Panc1 (cell line): ENCODE measurements around the gene NR2C1.

Source experiments
- POLR2AphosphoS5 ChIP-seq: IDR thresholded peaks from 2 replicates; pipeline ENCODE4 v1.6.1; 2012; ENCODE audit warnings: mild to moderate bottlenecking, low read depth, low read length, moderate library complexity
- SIN3A ChIP-seq: IDR thresholded peaks from 2 replicates; pipeline ENCODE4 v1.6.1; 2012; ENCODE audit warnings: low read depth, mild to moderate bottlenecking, low read length, moderate library complexity, borderline replicate concordance; ENCODE audit not compliant: insufficient read depth
- TF ChIP-seq, protein P1 (sequence below): fragments of 450-650 bp; IDR thresholded peaks from 2 replicates; pipeline ENCODE4 v1.5.1; 2017; ENCODE audit warnings: mild to moderate bottlenecking

DNA sequence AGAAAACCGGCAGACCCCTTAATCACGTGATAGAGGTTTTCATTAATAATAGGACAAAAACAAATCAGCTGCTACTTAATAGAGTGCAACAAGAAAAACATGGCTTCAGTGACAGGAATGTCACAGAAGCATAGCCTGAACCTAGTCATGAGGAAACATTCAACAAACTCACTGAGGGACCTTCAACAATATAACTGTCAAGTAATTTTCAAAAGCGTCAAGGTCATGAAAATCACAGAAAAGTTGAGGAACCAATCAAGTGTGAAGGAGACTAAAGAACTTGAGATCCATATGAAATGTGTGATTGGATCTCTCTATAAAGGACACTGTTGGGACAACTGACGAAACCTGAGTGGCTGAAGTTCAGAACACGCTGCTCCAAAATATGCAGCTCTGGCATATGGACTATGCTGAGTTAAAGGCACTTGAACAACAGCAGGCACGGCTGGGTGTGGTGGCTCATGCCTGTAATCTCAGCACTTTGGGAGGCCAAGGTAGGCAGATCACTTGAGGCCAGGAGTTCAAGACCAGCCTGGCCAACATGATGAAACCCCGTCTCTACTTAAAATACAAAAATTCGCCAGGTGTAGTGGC, 86.2 kb downstream of the NR2C1 start:
- TF ChIP-seq SIN3A (no peak), POLR2AphosphoS5 (no peak)
- TF ChIP-seq, protein P1, sequence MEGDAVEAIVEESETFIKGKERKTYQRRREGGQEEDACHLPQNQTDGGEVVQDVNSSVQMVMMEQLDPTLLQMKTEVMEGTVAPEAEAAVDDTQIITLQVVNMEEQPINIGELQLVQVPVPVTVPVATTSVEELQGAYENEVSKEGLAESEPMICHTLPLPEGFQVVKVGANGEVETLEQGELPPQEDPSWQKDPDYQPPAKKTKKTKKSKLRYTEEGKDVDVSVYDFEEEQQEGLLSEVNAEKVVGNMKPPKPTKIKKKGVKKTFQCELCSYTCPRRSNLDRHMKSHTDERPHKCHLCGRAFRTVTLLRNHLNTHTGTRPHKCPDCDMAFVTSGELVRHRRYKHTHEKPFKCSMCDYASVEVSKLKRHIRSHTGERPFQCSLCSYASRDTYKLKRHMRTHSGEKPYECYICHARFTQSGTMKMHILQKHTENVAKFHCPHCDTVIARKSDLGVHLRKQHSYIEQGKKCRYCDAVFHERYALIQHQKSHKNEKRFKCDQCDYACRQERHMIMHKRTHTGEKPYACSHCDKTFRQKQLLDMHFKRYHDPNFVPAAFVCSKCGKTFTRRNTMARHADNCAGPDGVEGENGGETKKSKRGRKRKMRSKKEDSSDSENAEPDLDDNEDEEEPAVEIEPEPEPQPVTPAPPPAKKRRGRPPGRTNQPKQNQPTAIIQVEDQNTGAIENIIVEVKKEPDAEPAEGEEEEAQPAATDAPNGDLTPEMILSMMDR = no peak
